Endothelial cell of umbilical vein (primary cell): Measurements from ENCODE around the gene MRPL4. TPM values are rescaled to one million over a fixed set of nuclear protein-coding genes. Genes with fewer than 3 reads are reported as not detected.

Experiments used
- BruUV-seq: library from RNA; stranded (reverse); fragments of 400-500 nt; replicated peaks from 2 replicates; lab custom pipeline; 2021; lab: Mats Ljungman, UMichigan
- CTCF ChIA-PET: fragments of 300-600, 350-600 bp; sonication (Branson Sonifier 250); formaldehyde crosslinking; loops from one replicate; lab custom pipeline; 2021; ENCODE audit warnings: antibody characterized with exemption, inconsistent platforms; lab: Charles Lee
- POLR2A ChIA-PET: fragments of 300-600, 350-600 bp; sonication (Branson Sonifier 250); formaldehyde crosslinking; loops from one replicate; lab custom pipeline; 2021; ENCODE audit warnings: antibody characterized with exemption, inconsistent platforms; lab: Charles Lee
- DNase-seq: peaks from one replicate; pipeline ENCODE4 v3.0.0-alpha.2; 2011; ENCODE audit warnings: low read depth, low spot score
- FAIRE-seq: peaks from 2 replicates; lab custom pipeline; 2011; peaks lifted over from hg19 to GRCh38; lab: Jason Lieb, UNC
- H2AFZ ChIP-seq: 2 replicates; pipeline ENCODE4 v1.6.0; 2012; ENCODE audit warnings: low read depth, low read length, control low read depth, inconsistent platforms
- H3K27ac ChIP-seq: 2 replicates; pipeline ENCODE4 v1.5.1; 2011; ENCODE audit warnings: low read depth, mild to moderate bottlenecking, control low read depth, low read length, moderate library complexity; ENCODE audit not compliant: insufficient read depth
- H3K27me3 ChIP-seq, 2 experiments: 2 replicates each; pipeline versions ENCODE4 v1.6.0 to v1.6.1; 2011; ENCODE audit warnings: low read length in 2 of 2, mixed read lengths in 1 of 2; ENCODE audit not compliant: control insufficient read depth in 2 of 2, insufficient read depth in 2 of 2
- H3K36me3 ChIP-seq, 2 experiments: 2 replicates in 1 of 2; 3 replicates in 1 of 2; pipeline ENCODE4 v1.5.1; 2011; ENCODE audit warnings: low read length in 2 of 2, mild to moderate bottlenecking in 1 of 2, moderate library complexity in 1 of 2; ENCODE audit not compliant: control insufficient read depth in 2 of 2, insufficient read depth in 2 of 2; ENCODE audit errors: extremely low read depth in 1 of 2
- H3K4me1 ChIP-seq: 3 replicates; pipeline ENCODE4 v1.5.1; 2011; ENCODE audit warnings: mild to moderate bottlenecking, low read length; ENCODE audit not compliant: control insufficient read depth, insufficient read depth; ENCODE audit errors: extremely low read depth
- H3K4me2 ChIP-seq: 2 replicates; pipeline ENCODE4 v1.6.1; 2011; ENCODE audit warnings: low read length, control low read depth, mixed read lengths; ENCODE audit not compliant: insufficient read depth
- H3K4me3 ChIP-seq, 3 experiments: fragments of 200-600 bp in 1 of 3; sonication (generic), shearing (Covaris generic) in 1 of 3; replicated peaks in 1 of 3; 2 replicates each; pipeline ENCODE4 v1.5.1; 2011 to 2016; ENCODE audit warnings: control low read depth in 3 of 3, low read length in 3 of 3, mild to moderate bottlenecking in 2 of 3, inconsistent platforms in 1 of 3, low read depth in 1 of 3, moderate library complexity in 1 of 3; ENCODE audit not compliant: insufficient read depth in 1 of 3
- H3K79me2 ChIP-seq: 2 replicates; pipeline ENCODE4 v1.6.0; 2012; ENCODE audit warnings: low read length, inconsistent platforms; ENCODE audit not compliant: control insufficient read depth, insufficient read depth
- H3K9ac ChIP-seq: replicated peaks from 2 replicates; pipeline ENCODE3; 2011; ENCODE audit warnings: low read length, control low read depth; ENCODE audit not compliant: insufficient read depth; ENCODE audit errors: extremely low read depth
- H3K9me1 ChIP-seq: replicated peaks from 3 replicates; pipeline ENCODE4 v1.6.0; 2011; ENCODE audit warnings: mild to moderate bottlenecking, low read length; ENCODE audit not compliant: control insufficient read depth, insufficient read depth; ENCODE audit errors: extremely low read depth
- H3K9me3 ChIP-seq: replicated peaks from 2 replicates; pipeline ENCODE4 v1.5.1; 2012; ENCODE audit warnings: low read length, inconsistent platforms; ENCODE audit not compliant: control insufficient read depth, insufficient read depth
- H4K20me1 ChIP-seq: replicated peaks from 2 replicates; pipeline ENCODE3; 2011; ENCODE audit warnings: mild to moderate bottlenecking, low read length; ENCODE audit not compliant: control insufficient read depth, insufficient read depth; ENCODE audit errors: extremely low read depth
- EZH2 ChIP-seq: IDR thresholded peaks from 2 replicates; pipeline ENCODE4 v1.6.1; 2012; ENCODE audit warnings: borderline replicate concordance, low read depth, mild to moderate bottlenecking, moderate library complexity, low read length, inconsistent platforms; ENCODE audit not compliant: severe bottlenecking
- FOS ChIP-seq: IDR thresholded peaks from 2 replicates; pipeline ENCODE4 v1.6.1; 2011; ENCODE audit warnings: mild to moderate bottlenecking, low read length, moderate library complexity, borderline replicate concordance; ENCODE audit not compliant: insufficient read depth
- GATA2 ChIP-seq: IDR thresholded peaks from 2 replicates; pipeline ENCODE4 v1.7.0; 2011; ENCODE audit warnings: low read depth, mild to moderate bottlenecking, moderate library complexity, mixed read lengths, low read length; ENCODE audit not compliant: insufficient read length, insufficient read depth
- JUN ChIP-seq: IDR thresholded peaks from 2 replicates; pipeline ENCODE4 v1.6.1; 2011; ENCODE audit warnings: borderline replicate concordance, low read depth; ENCODE audit not compliant: insufficient read length, insufficient read depth
- MYC ChIP-seq: IDR thresholded peaks from one replicate; pipeline ENCODE4 v1.6.1; 2011; ENCODE audit warnings: mild to moderate bottlenecking, low read depth, low read length
- POLR2A ChIP-seq: IDR thresholded peaks from 2 replicates; pipeline ENCODE4 v1.6.1; 2012; ENCODE audit warnings: low read depth, mild to moderate bottlenecking, control low read depth, low read length
- POLR2AphosphoS5 ChIP-seq: IDR thresholded peaks from 2 replicates; pipeline ENCODE4 v1.6.1; 2012; ENCODE audit warnings: low read depth, mild to moderate bottlenecking, control low read depth, low read length, moderate library complexity; ENCODE audit not compliant: insufficient read depth
- dilution Hi-C: fragments of 300-500 bp; cut with MboI; formaldehyde crosslinking; loops from one replicate; pipeline ENCODE4 v1.15.0; 2019; ENCODE audit warnings: low sequenced_read_pairs; ENCODE audit not compliant: extremely low pct_ligation_motif_present
- intact Hi-C: fragments of 100-400 bp; cut with micrococcal nuclease; formaldehyde crosslinking; loops from one replicate; pipeline ENCODE4 v1.10.0; 2022
- polyA plus RNA-seq, 4 experiments: library from polyadenylated mRNA; depleted of rRNA in 3 of 4; stranded (reverse) in 3 of 4; unstranded in 1 of 4; fragments of >200 nt; gene quantifications; 2 replicates each; pipeline versions ENCODE4 v1.2.1 to v1.2.3, GENCODE V29; 2011 to 2012; ENCODE audit warnings: missing spikeins in 1 of 4
- total RNA-seq: library from RNA; stranded (reverse); gene quantifications from 2 replicates; pipeline ENCODE4 v1.2.3, GENCODE V29; 2021
- TF ChIP-seq, protein P1 (sequence below), 2 donors: IDR thresholded peaks; 1 replicate in 1 of 2; 2 replicates in 1 of 2; pipeline ENCODE4 v1.5.1; 2011; ENCODE audit warnings: low read length in 2 of 2, mild to moderate bottlenecking in 2 of 2, moderate library complexity in 2 of 2, control low read depth in 1 of 2, inconsistent platforms in 1 of 2, low read depth in 1 of 2; ENCODE audit not compliant: insufficient read depth in 1 of 2; ENCODE audit errors: extremely low read depth in 1 of 2
- TF ChIP-seq, protein P2 (sequence below): IDR thresholded peaks from 2 replicates; pipeline ENCODE4 v1.6.1; 2011; ENCODE audit not compliant: insufficient read depth, insufficient read length

The MRPL4 gene
- total and polyA plus RNA-seq, 2 donors (not counting 3 experiments of a cell fraction or from before 2014, with no cell fraction given), result 70.4 to 118 TPM

- H3K9ac ChIP-seq, result no peak overlapping the region
- H3K4me3 ChIP-seq, result no peak overlapping the region
- FAIRE-seq (no peak), DNase-seq (no peak)
- no peak overlapping the region for H3K27ac ChIP-seq
- no peaks in the 10 kb centered on the region for H3K27me3 ChIP-seq
- H3K4me1 ChIP-seq, result peaks cover 6% of the 10 kb centered on the region
- no peak overlapping the region for H3K4me2 ChIP-seq
- no TSS peak for BruUV-seq
- no peaks in the 10 kb centered on the region for H3K36me3 ChIP-seq
- POLR2A ChIA-PET, result no interaction called here
- H3K79me2 ChIP-seq, result no peaks in the 10 kb centered on the region
- no peaks in the 10 kb centered on the region for H3K9me3 ChIP-seq
- intact Hi-C loops (no loop called here), dilution Hi-C loops (no loop called here)
- CTCF ChIA-PET, result interaction anchor here (0.6 to 7.0 kb wide), 17 partner anchors 9 to 1114 kb away, joined by 3 to 48 read pairs (median 6); partner anchors contain the start of gene DNMT1
- H2AFZ ChIP-seq, result no peak overlapping the region
- no peaks in the 10 kb centered on the region for H4K20me1 ChIP-seq
- H3K9me1 ChIP-seq, result no peaks in the 10 kb centered on the region
- no peak for TF ChIP-seq FOS
- no peak for TF ChIP-seq EZH2
- no peak for TF ChIP-seq POLR2A
- TF ChIP-seq, protein P1, sequence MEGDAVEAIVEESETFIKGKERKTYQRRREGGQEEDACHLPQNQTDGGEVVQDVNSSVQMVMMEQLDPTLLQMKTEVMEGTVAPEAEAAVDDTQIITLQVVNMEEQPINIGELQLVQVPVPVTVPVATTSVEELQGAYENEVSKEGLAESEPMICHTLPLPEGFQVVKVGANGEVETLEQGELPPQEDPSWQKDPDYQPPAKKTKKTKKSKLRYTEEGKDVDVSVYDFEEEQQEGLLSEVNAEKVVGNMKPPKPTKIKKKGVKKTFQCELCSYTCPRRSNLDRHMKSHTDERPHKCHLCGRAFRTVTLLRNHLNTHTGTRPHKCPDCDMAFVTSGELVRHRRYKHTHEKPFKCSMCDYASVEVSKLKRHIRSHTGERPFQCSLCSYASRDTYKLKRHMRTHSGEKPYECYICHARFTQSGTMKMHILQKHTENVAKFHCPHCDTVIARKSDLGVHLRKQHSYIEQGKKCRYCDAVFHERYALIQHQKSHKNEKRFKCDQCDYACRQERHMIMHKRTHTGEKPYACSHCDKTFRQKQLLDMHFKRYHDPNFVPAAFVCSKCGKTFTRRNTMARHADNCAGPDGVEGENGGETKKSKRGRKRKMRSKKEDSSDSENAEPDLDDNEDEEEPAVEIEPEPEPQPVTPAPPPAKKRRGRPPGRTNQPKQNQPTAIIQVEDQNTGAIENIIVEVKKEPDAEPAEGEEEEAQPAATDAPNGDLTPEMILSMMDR (IDR thresholded peaks at IDR 0.05; ENCODE audit: extremely low read depth in 1 of 2, insufficient read depth in 1 of 2, low read depth in 1 of 2, low read length in 2 of 2), result no peak
- no peak for TF ChIP-seq GATA2
- no peak for TF ChIP-seq MYC
- TF ChIP-seq, protein P2, sequence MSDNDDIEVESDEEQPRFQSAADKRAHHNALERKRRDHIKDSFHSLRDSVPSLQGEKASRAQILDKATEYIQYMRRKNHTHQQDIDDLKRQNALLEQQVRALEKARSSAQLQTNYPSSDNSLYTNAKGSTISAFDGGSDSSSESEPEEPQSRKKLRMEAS, result no peak
- no peak for TF ChIP-seq POLR2AphosphoS5
- no peak for TF ChIP-seq JUN
These were observed 23.6 kb upstream of the MRPL4 start for GRCh38 chr19:10228393-10228792.
